22Rv1 (cell line): ENCODE data around the gene MAP3K6.
A peak's percentile ranks its signal among the peaks of the same experiment; 100 is the strongest.

Experiments used
- ZFX ChIP-seq: fragments of 450-650 bp; IDR thresholded peaks from 2 replicates; pipeline ENCODE4 v1.6.1; 2017; ENCODE audit warnings: antibody characterized with exemption, borderline replicate concordance
- TF ChIP-seq, protein P1 (sequence below): fragments of 450-650 bp; IDR thresholded peaks from 2 replicates; pipeline ENCODE4 v1.5.1; 2017; ENCODE audit warnings: mild to moderate bottlenecking

DNA sequence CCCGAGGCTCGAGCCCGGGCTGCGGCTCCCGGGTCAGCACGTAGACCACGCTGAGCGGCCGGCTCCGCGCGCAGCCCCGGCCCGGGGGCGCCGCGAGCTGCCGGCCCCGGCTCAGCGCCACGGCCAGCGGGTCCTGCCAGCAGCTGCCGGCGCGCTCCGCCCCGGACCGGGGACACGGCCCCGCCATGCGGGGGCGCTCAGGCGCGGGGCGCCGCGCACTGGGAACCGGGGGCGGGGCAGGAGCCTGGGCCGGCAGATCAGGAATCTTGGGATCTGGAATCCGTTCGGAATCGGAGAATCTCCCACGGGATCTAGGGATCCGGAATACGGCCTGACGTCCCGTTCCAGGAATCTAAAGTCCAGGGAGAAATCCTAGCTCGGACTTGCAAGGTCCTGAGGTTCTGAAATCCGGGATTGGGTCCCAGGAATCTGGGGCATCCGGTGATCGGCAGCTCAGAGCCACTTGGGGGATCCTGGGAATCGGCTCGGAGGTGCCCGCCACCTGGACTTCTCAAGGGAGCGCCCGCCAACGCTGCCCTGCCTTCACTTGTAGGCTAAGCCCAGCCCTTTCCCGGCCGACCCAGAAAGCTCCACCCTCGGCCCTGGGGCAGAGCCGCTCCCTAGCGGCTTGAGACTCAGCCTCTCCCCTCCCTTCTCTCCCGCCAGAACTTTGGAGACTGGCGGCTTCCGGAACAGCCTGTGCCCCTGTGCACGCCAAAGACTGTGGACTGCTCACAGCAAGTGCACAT lies at the start of gene MAP3K6:
- TF ChIP-seq, protein P1, sequence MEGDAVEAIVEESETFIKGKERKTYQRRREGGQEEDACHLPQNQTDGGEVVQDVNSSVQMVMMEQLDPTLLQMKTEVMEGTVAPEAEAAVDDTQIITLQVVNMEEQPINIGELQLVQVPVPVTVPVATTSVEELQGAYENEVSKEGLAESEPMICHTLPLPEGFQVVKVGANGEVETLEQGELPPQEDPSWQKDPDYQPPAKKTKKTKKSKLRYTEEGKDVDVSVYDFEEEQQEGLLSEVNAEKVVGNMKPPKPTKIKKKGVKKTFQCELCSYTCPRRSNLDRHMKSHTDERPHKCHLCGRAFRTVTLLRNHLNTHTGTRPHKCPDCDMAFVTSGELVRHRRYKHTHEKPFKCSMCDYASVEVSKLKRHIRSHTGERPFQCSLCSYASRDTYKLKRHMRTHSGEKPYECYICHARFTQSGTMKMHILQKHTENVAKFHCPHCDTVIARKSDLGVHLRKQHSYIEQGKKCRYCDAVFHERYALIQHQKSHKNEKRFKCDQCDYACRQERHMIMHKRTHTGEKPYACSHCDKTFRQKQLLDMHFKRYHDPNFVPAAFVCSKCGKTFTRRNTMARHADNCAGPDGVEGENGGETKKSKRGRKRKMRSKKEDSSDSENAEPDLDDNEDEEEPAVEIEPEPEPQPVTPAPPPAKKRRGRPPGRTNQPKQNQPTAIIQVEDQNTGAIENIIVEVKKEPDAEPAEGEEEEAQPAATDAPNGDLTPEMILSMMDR, result peak; percentile 87
- TF ChIP-seq ZFX, result no peak
